GM19463 (cell line): ENCODE data around the gene KRT7.
"Not testable (repeated sequence)": the region's sequence is repeated elsewhere in the genome, so short reads cannot be mapped to it uniquely, and the experiment has no call there.

Experiments used
- ATAC-seq: cut with Tn5 transposase; IDR thresholded peaks from one replicate; pipeline ENCODE4 v1.9.1; 2021; ENCODE audit warnings: mild to moderate bottlenecking, moderate library complexity; ENCODE audit not compliant: unreplicated experiment

Gene KRT7

DNA sequence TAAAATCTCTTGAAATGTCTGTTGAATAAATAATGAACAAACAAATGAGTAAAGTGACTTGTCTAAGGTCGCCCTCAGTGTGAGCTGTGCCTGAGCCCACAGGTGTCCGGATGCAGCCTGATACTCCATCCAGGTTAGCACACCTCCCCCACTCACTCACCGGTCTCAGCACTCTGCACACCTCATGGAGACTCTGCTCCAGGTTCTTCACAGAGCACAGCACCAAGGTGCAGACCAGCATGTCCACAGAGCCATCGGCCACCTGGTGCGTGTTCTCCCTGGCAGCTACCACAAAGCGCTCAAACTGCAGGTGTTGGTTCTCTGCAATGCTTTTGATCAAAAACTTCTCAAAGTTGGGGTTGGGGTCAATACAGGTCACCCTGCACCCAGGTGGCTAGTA lies 4.1 kb upstream of the KRT7 start:
- no peak for ATAC-seq

DNA sequence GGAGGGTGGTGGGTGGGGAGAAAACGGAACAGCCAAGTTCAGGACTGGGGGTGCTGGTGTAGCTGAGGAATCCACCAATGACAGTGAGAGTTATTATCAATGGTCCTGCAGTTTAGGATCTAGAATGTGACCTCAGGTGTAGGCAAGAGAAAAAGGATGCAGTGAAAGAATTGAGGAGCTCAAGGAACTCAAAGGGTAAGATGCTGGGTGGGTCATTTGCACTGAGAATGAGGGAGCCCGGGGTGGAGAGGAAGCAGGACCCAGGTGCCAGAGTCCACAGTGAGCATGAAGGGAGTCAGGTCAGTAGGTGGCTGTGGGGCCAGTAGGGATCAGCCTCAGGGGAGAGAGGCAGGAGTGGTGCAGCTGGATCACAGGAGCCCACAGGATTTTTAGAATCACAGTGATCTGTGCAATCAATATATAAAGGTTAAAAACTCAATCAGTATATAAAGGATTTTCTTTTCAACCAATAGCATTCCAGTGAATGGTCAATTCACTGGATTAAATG lies 3.2 kb upstream of the KRT7 start:
- no peak for ATAC-seq

DNA sequence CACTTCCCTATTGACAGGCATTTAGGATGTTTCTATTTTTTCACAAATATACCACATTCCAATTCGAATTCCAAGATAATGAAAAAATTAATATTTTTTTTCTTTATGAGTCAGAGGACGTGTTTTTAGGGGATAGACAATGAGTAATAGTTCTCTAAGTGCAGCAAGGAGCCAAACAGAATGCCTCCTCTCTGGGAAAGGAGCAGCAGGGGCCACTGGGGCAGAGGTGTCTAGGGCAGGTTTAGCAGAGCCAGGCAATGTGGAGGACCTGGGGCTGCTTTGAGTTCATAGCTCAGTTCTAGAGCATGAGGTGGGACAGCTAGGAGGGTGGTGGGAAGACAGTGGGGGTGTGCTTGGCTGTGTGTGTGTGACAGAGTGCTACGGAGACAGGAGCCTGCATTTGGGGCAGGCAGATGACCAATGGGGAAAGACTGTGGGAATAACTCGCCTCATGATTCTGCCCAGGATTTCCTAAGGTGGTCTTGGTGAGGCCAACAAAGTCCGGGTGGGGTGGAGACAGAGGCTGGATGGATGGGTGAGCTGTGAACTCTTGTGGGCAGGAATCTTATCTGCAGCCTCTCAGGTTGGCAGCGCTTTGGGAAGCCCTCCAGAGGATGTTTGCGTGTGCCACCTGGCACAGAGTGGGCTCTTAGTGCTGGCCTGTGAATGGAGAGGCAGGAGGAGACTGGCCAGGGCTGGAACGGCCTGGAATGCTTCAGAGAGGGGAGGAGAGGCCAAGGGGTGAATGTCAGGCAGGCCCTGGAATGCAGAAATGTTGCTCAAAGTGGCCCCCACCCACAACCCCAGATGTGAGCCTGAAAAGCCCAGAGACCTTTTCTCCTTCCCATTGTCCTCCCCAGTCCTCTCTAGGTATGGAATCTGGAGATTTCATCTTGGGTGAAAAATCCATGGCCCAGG lies 2.4 kb upstream of the KRT7 start:
- no peak for ATAC-seq

DNA sequence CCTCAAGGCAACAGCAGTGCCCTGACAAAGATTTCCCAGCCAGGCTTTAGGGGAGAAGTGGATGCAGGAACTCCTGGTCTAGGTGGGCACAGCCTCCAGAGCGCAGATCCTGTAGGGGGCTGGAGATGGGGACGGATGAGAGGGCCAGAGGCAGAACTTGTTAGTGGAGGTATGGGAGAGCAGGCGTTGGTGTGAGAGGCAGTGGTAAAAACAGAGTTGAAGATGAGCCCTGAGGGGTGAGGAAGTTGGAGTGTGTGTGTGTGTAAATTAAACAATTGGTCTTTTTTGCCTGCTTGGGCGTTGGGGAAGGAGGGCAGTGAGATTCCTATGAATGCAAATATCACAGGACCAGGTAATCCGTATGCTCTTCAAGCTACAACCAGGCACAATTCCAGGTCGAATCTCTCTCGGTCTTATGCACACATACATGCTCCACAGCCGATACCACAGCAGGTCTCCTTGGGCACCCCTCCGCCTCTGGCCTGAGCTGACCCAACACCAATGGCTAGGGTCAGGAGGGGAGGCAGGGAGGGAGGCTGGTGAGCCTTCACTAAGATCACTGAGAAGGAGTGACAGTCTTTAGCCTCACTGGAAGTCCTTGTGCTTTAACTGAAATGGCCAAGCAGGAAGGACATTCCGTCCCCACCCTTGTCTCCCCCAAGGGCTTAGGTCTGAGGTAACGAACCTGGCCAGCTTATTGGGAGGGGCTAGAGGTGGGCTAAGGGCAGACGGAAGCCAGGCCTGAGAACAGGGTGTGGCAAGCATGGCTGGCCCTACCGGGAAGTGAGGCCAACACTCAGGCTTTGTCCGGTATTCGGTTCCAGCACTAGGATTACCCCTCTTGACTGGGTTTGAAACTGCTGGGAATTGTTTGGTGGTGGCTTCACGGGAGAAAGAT lies 1.5 kb upstream of the KRT7 start:
- no peak for ATAC-seq

- ATAC-seq, result no peak
These were observed 805 bp upstream of the KRT7 start for GRCh38 chr12:52232203-52232673.

DNA sequence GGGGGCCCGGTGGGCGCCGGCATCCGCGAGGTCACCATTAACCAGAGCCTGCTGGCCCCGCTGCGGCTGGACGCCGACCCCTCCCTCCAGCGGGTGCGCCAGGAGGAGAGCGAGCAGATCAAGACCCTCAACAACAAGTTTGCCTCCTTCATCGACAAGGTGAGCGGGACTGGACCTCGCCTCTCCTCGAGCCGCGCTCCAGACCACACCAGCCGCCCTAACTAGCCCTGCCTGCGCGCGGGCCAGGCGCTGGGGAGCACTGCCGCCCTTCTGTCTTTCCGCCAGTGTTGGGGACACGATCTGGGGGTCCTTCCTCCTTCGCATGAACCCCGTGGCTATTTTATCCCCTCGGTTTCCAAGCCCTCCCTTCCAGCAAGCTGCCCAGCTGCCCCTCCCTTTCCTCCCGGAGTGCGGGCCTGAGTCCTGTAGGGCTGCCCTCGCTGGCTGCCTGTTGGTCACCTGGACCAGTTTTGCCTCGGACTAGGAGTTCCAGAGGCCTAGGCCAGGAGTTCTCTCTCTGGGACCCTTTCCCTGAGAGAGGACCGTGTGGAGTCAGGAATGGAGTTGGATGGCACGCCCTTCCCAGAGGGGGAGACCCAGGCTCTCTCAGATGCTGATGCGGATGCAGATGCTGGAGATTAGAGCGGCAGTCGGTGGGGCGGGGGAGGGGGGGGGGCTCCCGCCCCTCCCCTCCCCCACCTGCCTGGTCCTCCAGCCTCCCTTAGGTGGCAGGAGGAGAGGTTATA lies 592 bp downstream of the KRT7 start:
- ATAC-seq, result no peak

DNA sequence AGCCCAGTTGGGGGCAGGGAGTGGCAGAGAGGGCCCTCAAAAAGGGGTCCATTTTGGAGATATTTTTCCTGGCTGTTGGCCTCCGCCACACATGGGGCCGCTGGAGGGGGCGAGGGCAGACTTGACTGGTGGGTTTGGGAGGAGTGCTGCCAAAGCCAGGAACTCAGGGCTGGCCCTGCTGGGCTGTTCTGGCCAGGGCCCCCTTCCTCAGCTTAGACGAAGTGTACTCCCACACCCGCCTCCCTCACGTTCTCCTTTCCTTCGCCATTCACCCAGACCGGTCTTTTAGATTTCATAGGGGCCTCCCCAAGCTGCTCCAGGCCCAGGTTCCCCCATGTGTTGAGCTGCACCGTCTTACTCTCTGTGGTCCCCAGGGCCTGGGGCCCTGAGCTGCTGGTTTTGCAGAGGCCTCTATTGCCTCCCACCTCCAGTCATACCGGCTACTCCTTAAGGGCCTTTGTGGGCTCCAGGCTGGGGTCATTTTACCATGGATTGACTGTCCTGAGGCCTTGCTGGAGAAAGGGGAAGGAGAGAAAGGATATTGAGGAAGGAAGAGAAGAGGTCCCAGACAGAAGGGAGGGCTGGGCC lies 1.3 kb downstream of the KRT7 start:
- ATAC-seq, result no peak

DNA sequence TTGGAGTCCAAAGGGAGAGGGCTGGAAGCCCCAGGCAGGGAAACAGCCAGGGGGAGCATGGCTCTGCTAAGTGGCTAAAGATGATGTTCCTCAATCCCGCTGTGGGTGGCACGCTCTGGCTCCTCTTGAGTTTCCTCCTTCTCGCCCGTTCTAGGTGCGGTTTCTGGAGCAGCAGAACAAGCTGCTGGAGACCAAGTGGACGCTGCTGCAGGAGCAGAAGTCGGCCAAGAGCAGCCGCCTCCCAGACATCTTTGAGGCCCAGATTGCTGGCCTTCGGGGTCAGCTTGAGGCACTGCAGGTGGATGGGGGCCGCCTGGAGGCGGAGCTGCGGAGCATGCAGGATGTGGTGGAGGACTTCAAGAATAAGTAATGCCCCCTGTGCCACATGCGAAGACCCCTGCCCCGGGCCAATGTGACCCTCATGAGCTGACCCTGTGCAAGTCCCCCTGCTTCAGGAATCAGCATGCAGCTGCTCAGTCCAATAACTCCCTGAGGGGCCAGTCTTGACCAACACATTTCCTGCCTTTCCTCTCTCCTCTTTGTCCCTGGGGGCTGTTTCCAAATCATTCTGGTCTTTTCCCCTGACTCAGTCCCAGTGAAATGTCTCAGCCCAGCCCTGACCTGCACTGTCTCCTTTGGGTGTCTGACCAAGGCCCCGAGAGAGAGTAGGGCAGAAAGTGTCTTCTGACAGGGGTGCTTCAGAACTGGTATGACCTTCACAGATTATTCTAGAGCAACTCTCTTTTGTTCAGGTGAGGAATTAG lies 2.1 kb downstream of the KRT7 start:
- ATAC-seq, result no peak

- no peak for ATAC-seq
These were observed 2.8 kb downstream of the KRT7 start for GRCh38 chr12:52235822-52236361.

DNA sequence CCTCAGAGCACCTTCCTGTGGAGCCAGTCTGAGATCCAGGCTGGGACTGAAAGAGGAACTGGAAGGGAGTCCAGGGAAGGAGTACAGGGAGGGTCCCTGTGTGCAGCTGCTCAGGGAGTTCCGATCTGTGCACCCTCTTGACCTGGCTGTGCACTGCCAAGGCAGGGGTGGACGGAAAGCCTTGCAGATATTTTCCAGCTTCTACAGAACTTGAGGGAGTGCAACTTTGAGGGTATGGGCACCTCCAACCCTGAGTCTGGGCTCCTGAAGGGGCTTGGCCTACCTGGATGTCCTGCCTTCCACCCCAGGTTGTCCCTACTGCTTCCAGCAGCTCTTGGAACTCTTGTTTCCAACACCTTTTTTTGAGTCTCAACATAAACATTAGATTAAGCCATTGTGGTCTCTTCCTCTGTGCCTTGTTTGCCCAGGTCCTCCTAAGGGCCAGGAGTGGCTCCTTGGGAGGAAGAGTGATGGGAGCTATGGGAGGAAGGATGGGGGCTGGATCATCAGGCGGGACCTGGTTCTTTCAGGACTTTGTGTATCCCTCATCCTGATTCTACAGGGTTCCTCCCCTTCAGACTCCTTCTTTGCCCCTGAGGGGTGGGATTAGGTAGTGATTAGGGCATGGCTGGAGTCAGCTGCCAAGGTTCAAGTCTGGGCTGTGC lies 3.5 kb downstream of the KRT7 start:
- ATAC-seq, result no peak

DNA sequence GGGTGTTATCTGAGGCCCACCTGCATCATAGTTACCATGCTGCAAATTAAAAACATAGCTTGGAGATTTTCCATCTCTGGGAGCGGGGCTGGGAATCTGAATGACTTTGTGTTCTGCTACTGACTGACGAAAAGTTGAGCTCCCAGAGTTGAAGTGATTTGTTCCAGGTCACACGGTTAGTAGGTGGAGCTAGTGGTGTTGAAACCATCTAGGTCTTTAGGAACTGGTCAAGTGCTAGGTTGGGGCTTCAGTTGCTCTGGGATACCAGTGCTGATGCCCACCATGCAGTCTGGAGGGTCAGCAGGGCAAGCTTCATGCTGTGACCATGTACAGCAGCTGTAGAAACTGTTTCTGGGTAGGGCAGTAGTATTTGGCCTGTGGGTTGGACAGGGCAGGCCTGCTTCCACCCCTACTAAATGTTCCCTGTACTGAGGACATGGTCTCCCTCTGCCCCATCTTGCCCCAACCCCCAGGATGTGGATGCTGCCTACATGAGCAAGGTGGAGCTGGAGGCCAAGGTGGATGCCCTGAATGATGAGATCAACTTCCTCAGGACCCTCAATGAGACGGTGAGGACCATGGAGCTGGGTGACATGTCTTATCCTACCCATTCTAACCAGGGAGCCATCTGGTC lies 5.3 kb downstream of the KRT7 start:
- ATAC-seq, result no peak

GRCh38 chr12:52238916-52239646 lies 6.0 kb downstream of the KRT7 start:
- ATAC-seq, result no peak

- no peak for ATAC-seq
These were observed 6.7 kb downstream of the KRT7 start for GRCh38 chr12:52239767-52240166.

DNA sequence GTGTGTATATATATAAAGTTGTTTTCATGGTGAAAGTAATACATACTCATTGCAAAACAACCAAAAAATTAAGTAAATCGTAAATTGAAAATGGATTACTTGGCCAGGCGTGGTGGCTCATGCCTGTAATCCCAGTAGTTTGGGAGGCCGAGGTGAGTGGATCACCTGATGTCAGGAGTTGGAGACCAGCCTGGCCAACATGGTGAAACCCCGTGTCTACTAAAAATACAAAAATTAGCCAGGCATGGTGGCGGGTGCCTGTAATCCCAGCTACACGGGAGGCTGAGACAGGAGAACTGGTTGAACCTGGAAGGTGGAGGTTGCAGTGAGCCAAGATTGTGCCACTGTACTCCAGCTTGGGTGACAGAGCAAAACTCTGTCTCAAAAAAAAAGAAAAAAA lies 7.2 kb downstream of the KRT7 start:
- not testable (repeated sequence) for ATAC-seq

DNA sequence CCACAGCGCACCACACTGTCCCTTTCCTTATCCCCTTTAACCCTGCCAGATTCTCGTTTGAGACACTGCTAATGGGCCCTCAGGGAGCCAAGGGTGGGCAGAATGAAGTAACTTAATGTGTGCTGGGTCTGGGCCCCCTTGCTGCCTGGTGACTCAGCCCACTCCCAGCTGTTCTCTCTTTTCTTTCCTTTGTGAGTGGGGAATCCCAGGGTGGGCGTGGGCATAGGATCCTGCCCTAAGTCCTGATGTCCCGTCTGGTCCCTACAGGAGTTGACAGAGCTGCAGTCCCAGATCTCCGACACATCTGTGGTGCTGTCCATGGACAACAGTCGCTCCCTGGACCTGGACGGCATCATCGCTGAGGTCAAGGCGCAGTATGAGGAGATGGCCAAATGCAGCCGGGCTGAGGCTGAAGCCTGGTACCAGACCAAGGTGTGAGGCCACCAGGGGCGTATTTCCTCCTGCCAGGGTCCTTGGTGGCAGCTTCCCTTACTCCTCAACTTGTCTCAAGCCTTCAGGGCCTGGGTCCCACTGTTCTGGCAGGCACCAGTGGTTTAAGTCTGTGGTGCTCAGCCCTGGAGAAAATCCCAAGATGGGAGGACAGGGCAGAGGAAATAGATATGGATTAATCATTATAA lies 8.3 kb downstream of the KRT7 start:
- ATAC-seq, result no peak

DNA sequence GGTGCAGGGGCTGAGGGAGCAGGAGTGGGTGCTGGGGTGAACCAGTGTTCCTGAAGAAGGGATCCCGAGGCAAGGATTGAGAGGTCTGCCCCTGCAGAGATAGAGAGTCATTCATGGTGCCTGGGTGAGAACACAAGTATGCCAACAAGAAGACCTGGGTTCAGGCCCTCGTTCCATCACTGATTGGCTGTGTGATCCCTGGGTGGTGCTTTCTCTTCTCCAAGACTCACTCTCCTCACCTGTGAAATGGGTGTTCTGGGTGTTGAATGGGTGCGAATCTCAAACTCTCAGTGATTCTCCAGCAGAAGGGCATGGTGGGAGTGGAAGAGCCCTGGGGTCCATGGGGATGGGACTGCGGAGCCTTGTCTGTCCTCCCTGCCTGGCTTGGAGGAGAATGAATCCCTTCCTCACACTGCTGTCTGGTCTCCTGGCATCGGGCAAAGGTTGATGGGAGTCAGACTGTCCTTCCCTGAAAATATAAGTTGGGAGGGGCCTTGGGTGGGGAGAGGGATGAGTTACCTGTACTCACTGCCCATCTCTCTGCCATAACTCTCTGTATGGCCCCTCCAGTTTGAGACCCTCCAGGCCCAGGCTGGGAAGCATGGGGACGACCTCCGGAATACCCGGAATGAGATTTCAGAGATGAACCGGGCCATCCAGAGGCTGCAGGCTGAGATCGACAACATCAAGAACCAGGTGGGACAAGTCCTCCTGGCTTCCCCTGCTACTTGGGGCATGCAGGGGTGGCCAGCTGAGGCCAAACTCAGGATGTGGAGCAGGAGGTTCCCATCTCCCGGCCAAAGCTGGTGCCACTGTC lies 9.6 kb downstream of the KRT7 start:
- ATAC-seq, result no peak
